BJ (cell line): ENCODE measurements around the gene FA2H. TPM values are rescaled to one million over a fixed set of nuclear protein-coding genes. Genes with fewer than 3 reads are reported as not detected.

Experiments used
- CTCF ChIA-PET: fragments of 350-600 bp; formaldehyde crosslinking; extraction: SDS; loops from one replicate; lab custom pipeline; 2021; ENCODE audit warnings: antibody characterized with exemption, inconsistent platforms; lab: Yijun Ruan, JAX
- POLR2A ChIA-PET: fragments of 300-600 bp; sonication (Branson Sonifier 250); formaldehyde crosslinking; extraction: SDS; loops from one replicate; lab custom pipeline; 2021; ENCODE audit warnings: antibody characterized with exemption; lab: Charles Lee
- DNase-seq: peaks from one replicate; pipeline ENCODE4 v3.0.0-alpha.2; 2011; ENCODE audit warnings: low read depth
- H3K27me3 ChIP-seq: 2 replicates; pipeline ENCODE4 v1.6.0; 2011; ENCODE audit warnings: low read length; ENCODE audit not compliant: control insufficient read depth, insufficient read depth
- H3K36me3 ChIP-seq: 2 replicates; pipeline ENCODE4 v1.5.1; 2011; ENCODE audit warnings: low read length; ENCODE audit not compliant: control insufficient read depth, insufficient read depth
- H3K4me3 ChIP-seq: 2 replicates; pipeline ENCODE4 v1.5.1; 2011; ENCODE audit warnings: low read depth, mild to moderate bottlenecking, control low read depth, low read length
- polyA plus RNA-seq: library from polyadenylated mRNA; depleted of rRNA; stranded (reverse); fragments of >200 nt; gene quantifications from 2 replicates; pipeline ENCODE4 v1.2.3, GENCODE V29; 2011
- TF ChIP-seq, protein P1 (sequence below): IDR thresholded peaks from 2 replicates; pipeline ENCODE4 v1.5.1; 2011; ENCODE audit warnings: low read depth, mild to moderate bottlenecking, control low read depth, inconsistent platforms, low read length, moderate library complexity; ENCODE audit not compliant: insufficient read depth

Gene FA2H
- polyA plus RNA-seq, 1 experiment = not detected

DNA sequence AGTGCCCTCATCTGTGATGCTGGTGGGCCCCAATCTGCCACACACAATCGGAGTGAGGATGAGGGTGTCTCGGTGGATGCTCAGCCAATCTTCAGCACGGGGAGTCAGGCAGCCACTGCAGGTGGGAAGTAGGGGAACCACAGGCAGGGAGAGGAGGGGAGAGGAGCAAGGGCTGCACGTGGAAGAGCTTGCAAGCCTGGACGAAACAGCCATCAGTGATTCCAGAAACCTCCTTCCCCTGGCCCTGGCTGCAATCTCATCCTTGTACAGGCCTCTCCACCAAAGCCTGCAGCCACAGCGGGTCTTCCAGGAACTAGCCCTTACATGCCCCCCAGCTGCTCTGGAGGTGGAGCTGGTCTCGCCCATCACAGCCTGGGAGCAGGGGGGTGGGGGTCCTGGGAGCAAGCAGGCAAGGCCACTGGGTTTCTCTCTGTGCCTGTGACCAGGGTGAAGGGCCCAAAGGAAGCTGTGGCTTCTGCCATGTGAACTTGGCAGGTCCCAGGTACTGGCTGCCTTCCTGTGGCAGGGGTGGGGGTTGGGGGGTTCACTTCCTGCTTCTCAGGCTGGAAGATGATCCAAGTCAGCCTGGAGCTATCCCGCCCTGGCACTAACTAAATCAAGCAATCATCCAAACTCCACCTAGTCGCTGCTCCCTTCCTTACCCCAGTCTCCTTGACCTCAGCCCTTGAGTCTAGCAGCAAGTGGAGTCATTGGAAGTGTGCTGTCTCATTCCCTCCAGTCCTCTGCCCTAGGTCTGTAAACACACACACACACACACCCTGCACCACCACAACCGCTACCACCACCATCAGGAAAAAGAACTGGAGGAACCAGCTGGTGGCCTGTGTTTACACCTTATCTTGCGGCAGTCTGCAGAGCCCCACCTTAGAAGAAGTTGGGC, 44.6 kb downstream of the FA2H start:
- no peak for DNase-seq
- CTCF ChIA-PET = interaction anchor here (1.0 to 1.1 kb wide), 2 partner anchors 19 to 132 kb away, joined by 3 to 5 read pairs; no protein-coding TSS in a partner anchor
- Histone ChIP-seq H3K36me3 (no peaks in the 10 kb centered on the region), H3K27me3 (no peaks in the 10 kb centered on the region), H3K4me3 (no peak overlapping the region)
- TF ChIP-seq, protein P1, sequence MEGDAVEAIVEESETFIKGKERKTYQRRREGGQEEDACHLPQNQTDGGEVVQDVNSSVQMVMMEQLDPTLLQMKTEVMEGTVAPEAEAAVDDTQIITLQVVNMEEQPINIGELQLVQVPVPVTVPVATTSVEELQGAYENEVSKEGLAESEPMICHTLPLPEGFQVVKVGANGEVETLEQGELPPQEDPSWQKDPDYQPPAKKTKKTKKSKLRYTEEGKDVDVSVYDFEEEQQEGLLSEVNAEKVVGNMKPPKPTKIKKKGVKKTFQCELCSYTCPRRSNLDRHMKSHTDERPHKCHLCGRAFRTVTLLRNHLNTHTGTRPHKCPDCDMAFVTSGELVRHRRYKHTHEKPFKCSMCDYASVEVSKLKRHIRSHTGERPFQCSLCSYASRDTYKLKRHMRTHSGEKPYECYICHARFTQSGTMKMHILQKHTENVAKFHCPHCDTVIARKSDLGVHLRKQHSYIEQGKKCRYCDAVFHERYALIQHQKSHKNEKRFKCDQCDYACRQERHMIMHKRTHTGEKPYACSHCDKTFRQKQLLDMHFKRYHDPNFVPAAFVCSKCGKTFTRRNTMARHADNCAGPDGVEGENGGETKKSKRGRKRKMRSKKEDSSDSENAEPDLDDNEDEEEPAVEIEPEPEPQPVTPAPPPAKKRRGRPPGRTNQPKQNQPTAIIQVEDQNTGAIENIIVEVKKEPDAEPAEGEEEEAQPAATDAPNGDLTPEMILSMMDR = no peak
- POLR2A ChIA-PET = no interaction called here

DNA sequence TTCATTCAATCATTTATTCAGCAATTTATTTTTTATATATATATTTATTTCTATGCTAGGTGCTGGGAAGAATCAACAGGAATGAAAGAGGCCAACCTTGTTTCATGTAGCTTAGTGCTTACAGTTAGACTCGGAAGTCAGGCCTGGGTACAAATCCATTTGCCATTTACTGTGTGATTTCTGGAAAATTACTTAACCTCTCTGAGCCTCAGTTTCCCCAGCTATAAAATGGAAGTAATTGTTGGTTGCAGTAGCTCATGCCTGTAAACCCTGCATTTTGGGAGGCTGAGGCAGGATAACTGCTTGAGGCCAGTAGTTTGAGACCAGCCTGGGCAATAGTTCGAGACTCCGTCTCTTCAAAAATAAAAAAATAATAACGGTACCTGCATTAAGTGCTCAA, 46.7 kb downstream of the FA2H start:
- TF ChIP-seq, protein P1 = no peak
- Histone ChIP-seq H3K36me3 (no peaks in the 10 kb centered on the region), H3K27me3 (no peaks in the 10 kb centered on the region), H3K4me3 (no peak overlapping the region)
- ChIA-PET CTCF (interaction anchor here (1.1 to 1.5 kb wide), 4 partner anchors 9 to 135 kb away, joined by 3 to 5 read pairs (median 4); no protein-coding TSS in a partner anchor), POLR2A (no interaction called here)
- DNase-seq = no peak

DNA sequence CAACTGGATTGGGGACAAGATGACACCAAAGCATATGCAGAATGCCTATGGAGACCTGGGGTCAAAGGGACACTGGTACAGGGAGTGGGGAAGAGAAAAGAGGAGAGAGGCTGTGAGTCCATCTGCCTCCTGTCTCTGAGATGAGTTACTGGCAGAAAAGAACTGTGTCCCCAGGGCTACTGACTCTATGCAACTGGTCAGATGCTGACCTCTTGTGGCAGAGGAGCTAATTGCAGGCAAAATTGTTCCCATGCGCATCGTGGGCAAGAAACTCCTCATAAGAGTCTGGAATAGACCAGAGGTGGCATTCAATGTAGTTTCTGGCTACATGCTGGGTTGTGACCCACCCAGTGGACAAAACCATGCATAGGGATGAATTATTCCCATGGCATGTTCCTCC, 47.9 kb downstream of the FA2H start:
- no peaks in the 10 kb centered on the region for H3K27me3 ChIP-seq
- ChIA-PET POLR2A (no interaction called here), CTCF (interaction anchor here (1.2 to 1.6 kb wide), 3 partner anchors 10 to 14 kb away, joined by 4 to 5 read pairs (median 4); no protein-coding TSS in a partner anchor)
- no peak overlapping the region for H3K4me3 ChIP-seq
- no peaks in the 10 kb centered on the region for H3K36me3 ChIP-seq
- TF ChIP-seq, protein P1 = peak; percentile 34
- DNase-seq = no peak

DNA sequence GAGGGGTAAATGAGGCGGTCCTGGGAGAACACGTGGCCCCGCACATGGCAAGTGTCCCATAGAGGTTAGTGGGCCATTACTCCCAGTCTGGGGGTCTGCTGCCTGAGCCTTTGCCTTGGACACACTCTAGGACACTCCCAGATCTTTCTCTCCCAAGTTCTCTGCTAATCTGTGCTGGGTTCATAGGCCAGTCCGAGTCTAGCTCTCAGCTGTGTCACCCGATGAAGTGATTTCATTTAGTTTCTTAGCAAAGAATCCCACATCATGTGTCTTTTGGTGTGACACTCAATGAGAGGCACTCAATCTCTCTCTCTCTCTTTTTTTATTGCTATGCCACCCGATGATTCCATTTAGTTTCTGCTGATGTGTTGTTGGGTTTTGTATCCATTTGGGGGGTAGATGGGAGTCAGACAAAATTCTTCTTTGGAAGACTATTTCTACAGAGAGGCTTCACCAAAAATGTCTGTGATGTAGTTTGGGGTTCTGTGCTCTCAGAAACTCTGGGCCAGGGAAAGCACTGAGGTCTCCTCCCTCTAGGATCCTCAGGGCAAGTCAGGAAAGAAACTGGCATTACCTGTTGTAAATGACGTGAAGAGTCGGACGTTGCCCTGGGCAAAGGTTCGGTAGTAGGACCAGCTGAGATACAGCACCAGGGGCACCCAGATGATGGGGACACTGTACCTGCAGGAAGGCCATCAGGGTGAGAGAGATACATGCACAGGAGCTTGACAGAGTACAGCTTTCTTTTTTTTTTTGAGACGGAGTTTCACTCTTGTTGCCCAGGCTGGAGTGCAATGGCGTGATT, 48.8 kb downstream of the FA2H start:
- CTCF ChIA-PET = interaction anchor here (0.9 to 3.7 kb wide), 5 partner anchors 11 to 136 kb away, joined by 4 to 14 read pairs (median 6); no protein-coding TSS in a partner anchor
- TF ChIP-seq, protein P1 = no peak
- Histone ChIP-seq H3K4me3 (no peak overlapping the region), H3K36me3 (no peaks in the 10 kb centered on the region), H3K27me3 (no peaks in the 10 kb centered on the region; the same call in 1 of the 2 replicates)
- no peak for DNase-seq
- POLR2A ChIA-PET = interaction anchor here (0.6 kb wide), 1 partner anchor 104 kb away, joined by 3 read pairs; no protein-coding TSS in a partner anchor
